MM.1S (cell line): ENCODE data around the gene CSNK1D.

Experiments
- DNase-seq: peaks from one replicate; pipeline ENCODE4 v3.0.0-alpha.2; 2015
- H2AFZ ChIP-seq: fragments of 300-600 bp; sonication (generic); 2 replicates; pipeline ENCODE4 v1.6.0; 2016; ENCODE audit warnings: antibody characterized with exemption, low read length
- H3F3A ChIP-seq: fragments of 300-600 bp; sonication (generic); 2 replicates; pipeline ENCODE4 v1.6.1; 2016; ENCODE audit warnings: mild to moderate bottlenecking, antibody characterized with exemption, low read length, moderate library complexity, mixed read lengths; ENCODE audit not compliant: insufficient read depth
- H3K27ac ChIP-seq: fragments of 300-600 bp; sonication (generic); 2 replicates; pipeline ENCODE4 v1.5.1; 2016; ENCODE audit warnings: mild to moderate bottlenecking, low read length
- H3K27me3 ChIP-seq: fragments of 300-600 bp; sonication (generic); replicated peaks from 2 replicates; pipeline ENCODE4 v1.6.0; 2016; ENCODE audit warnings: low read length; ENCODE audit not compliant: insufficient read depth
- H3K36me3 ChIP-seq: fragments of 300-600 bp; sonication (generic); replicated peaks from 2 replicates; pipeline ENCODE4 v1.6.1; 2016; ENCODE audit warnings: mild to moderate bottlenecking, low read length, mixed read lengths; ENCODE audit not compliant: insufficient read depth
- H3K4me1 ChIP-seq: fragments of 300-600 bp; sonication (generic); 2 replicates; pipeline ENCODE4 v1.6.1; 2016; ENCODE audit warnings: low read length, mixed read lengths
- H3K4me2 ChIP-seq: fragments of 300-600 bp; sonication (generic); 2 replicates; pipeline ENCODE4 v1.6.0; 2016; ENCODE audit warnings: low read depth, low read length
- H3K4me3 ChIP-seq: fragments of 300-600 bp; sonication (generic); 2 replicates; pipeline ENCODE4 v1.5.1; 2016; ENCODE audit warnings: low read length, mixed read lengths
- H3K79me2 ChIP-seq: fragments of 300-600 bp; sonication (generic); 2 replicates; pipeline ENCODE4 v1.6.1; 2016; ENCODE audit warnings: mixed run types, low read length, mixed read lengths
- H3K9ac ChIP-seq: fragments of 300-600 bp; sonication (generic); 2 replicates; pipeline ENCODE4 v1.6.1; 2016; ENCODE audit warnings: low read length, mixed read lengths
- H3K9me2 ChIP-seq: fragments of 300-600 bp; sonication (generic); replicated peaks from 2 replicates; pipeline ENCODE4 v1.6.1; 2016; ENCODE audit warnings: mild to moderate bottlenecking, low read length, mixed read lengths; ENCODE audit not compliant: insufficient read depth
- H3K9me3 ChIP-seq: fragments of 300-600 bp; sonication (generic); replicated peaks from 2 replicates; pipeline ENCODE4 v1.6.1; 2016; ENCODE audit warnings: mild to moderate bottlenecking, low read length, mixed read lengths; ENCODE audit not compliant: insufficient read depth
- H4K20me1 ChIP-seq: fragments of 300-600 bp; sonication (generic); 2 replicates; pipeline ENCODE4 v1.6.1; 2016; ENCODE audit warnings: mild to moderate bottlenecking, low read length, moderate library complexity, mixed read lengths; ENCODE audit not compliant: insufficient read depth
- CTCF ChIP-seq: fragments of 300-600 bp; sonication (generic); IDR thresholded peaks from 2 replicates; pipeline ENCODE4 v1.5.1; 2016; ENCODE audit warnings: antibody characterized with exemption, low read length, mixed read lengths
- EZH2 ChIP-seq: fragments of 300-600 bp; sonication (generic); optimal IDR thresholded peaks from 2 replicates; pipeline ENCODE3; 2017; ENCODE audit warnings: low read depth, mild to moderate bottlenecking, antibody characterized with exemption, low read length, mixed read lengths
- EZH2phosphoT487 ChIP-seq: fragments of 300-600 bp; sonication (generic); IDR thresholded peaks from 2 replicates; pipeline ENCODE4 v1.6.1; 2018; ENCODE audit warnings: antibody characterized with exemption, low read length

The CSNK1D gene

GRCh38 chr17:82219753-82220709, 53.5 kb downstream of the CSNK1D start:
- Histone ChIP-seq H3K4me3 (no peak overlapping the region), H3K9ac (no peak overlapping the region), H3K27ac (no peak overlapping the region), H3K36me3 (no peaks in the 10 kb centered on the region), H3K4me1 (peaks cover 14% of the 10 kb centered on the region), H2AFZ (no peak overlapping the region), H3F3A (no peaks in the 10 kb centered on the region), H3K9me2 (no peaks in the 10 kb centered on the region), H4K20me1 (no peaks in the 10 kb centered on the region), H3K79me2 (no peaks in the 10 kb centered on the region), H3K9me3 (no peaks in the 10 kb centered on the region), H3K4me2 (no peak overlapping the region), H3K27me3 (0 out of 2 replicates have a peak, but pooled peaks cover 3% of the 10 kb centered on the region)
- no peak for DNase-seq
- TF ChIP-seq EZH2 (no peak), CTCF (no peak), EZH2phosphoT487 (no peak)

- DNase-seq = no peak
- Histone ChIP-seq H3K36me3 (no peaks in the 10 kb centered on the region), H3K79me2 (no peaks in the 10 kb centered on the region), H3K27me3 (0 out of 2 replicates have a peak, but pooled peaks cover 3% of the 10 kb centered on the region), H3K4me2 (no peak overlapping the region), H3K4me3 (no peak overlapping the region), H3K9me3 (no peaks in the 10 kb centered on the region), H3K9me2 (no peaks in the 10 kb centered on the region), H2AFZ (no peak overlapping the region), H3K9ac (no peak overlapping the region), H3K27ac (no peak overlapping the region), H3K4me1 (peaks cover 14% of the 10 kb centered on the region), H3F3A (no peaks in the 10 kb centered on the region), H4K20me1 (no peaks in the 10 kb centered on the region)
- no peak for TF ChIP-seq CTCF
- TF ChIP-seq EZH2 = no peak
- TF ChIP-seq EZH2phosphoT487 = no peak
Measured at GRCh38 chr17:82219083-82219482, 54.4 kb downstream of the CSNK1D start.

- Histone ChIP-seq H2AFZ (no peak overlapping the region), H3K27me3 (0 out of 2 replicates have a peak, but pooled peaks cover 3% of the 10 kb centered on the region), H3K4me2 (no peak overlapping the region), H3K9me2 (no peaks in the 10 kb centered on the region), H3K4me3 (no peak overlapping the region), H3K9me3 (no peaks in the 10 kb centered on the region), H3K79me2 (no peaks in the 10 kb centered on the region), H3F3A (no peaks in the 10 kb centered on the region), H3K9ac (no peak overlapping the region), H3K4me1 (peaks cover 14% of the 10 kb centered on the region), H3K27ac (no peak overlapping the region), H4K20me1 (no peaks in the 10 kb centered on the region), H3K36me3 (no peaks in the 10 kb centered on the region)
- DNase-seq = no peak
- TF ChIP-seq CTCF (no peak), EZH2phosphoT487 (no peak), EZH2 (no peak)
Measured at GRCh38 chr17:82218349-82219075, 55.0 kb downstream of the CSNK1D start.
